ENCODE results near the gene THSD7A. TPM values are rescaled to one million over a fixed set of nuclear protein-coding genes. Genes with fewer than 3 reads are reported as not detected.

THSD7A gene
- total and polyA plus RNA-seq, 7 donors, result 0.06 to 1.4 (median 0.21) TPM

DNA sequence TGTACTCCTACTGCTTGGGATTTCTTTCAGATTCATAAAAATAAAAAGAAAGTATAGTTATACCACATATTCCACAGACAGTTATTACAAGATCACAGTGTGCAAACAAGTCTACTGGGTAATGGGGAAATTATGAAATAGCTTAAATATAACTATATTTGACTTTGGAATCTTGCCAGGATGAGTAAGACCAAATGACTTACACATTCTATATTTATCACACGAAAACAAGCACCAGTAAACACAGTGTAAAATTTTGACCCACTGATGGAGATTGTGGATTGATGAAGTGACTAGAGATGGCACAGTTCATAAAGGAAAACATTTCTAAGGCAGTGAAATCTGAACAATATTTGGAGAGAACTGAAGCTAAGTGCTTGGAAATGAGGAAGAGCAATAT, 339.7 kb downstream of the THSD7A start:
- TF ChIP-seq, protein P1, sequence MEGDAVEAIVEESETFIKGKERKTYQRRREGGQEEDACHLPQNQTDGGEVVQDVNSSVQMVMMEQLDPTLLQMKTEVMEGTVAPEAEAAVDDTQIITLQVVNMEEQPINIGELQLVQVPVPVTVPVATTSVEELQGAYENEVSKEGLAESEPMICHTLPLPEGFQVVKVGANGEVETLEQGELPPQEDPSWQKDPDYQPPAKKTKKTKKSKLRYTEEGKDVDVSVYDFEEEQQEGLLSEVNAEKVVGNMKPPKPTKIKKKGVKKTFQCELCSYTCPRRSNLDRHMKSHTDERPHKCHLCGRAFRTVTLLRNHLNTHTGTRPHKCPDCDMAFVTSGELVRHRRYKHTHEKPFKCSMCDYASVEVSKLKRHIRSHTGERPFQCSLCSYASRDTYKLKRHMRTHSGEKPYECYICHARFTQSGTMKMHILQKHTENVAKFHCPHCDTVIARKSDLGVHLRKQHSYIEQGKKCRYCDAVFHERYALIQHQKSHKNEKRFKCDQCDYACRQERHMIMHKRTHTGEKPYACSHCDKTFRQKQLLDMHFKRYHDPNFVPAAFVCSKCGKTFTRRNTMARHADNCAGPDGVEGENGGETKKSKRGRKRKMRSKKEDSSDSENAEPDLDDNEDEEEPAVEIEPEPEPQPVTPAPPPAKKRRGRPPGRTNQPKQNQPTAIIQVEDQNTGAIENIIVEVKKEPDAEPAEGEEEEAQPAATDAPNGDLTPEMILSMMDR (IDR thresholded peaks at IDR 0.05), result no peak
- Histone ChIP-seq H3K4me3 (no peak overlapping the region), H3K9me3 (no peaks in the 10 kb centered on the region), H3K4me1 (no peaks in the 10 kb centered on the region), H3K36me3 (ENCODE audit: insufficient read depth in 1 of 2, low read depth in 1 of 2) (no peaks in the 10 kb centered on the region), H3K27ac (no peak overlapping the region), H3K27me3 (ENCODE audit: insufficient read depth in 3 of 3, low read length in 2 of 3) (no peaks in the 10 kb centered on the region)
- 50 to 61% (median 51%) methylated on average over 1 of the region's 1 CpG for WGBS, 3 donors
- intact Hi-C loops (cut with DNase I), result no loop called here
- ATAC-seq (no peak), DNase-seq (no peak)

DNA sequence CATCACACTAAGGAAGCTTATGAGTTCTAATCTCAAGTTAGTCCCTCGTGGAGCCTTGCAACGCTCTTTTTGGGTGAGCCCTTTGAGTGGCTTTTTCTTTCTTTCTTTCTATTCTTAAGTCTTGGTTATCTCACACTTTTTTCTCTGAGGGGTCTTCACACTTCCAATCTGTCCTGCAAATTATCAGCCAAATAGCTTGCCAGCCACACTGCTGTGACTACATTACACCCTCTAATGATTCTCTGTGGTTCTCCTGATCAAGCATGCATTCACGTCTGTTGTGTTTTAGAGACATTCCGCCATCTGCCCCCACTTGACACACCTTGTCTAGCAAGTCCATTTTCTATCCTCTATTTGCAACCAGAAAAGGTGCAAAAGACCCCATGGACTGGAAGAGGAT, 340.2 kb downstream of the THSD7A start:
- DNase-seq, result no peak
- no peak for ATAC-seq
- Histone ChIP-seq H3K36me3 (ENCODE audit: insufficient read depth in 1 of 2, low read depth in 1 of 2) (no peaks in the 10 kb centered on the region), H3K9me3 (no peaks in the 10 kb centered on the region), H3K27ac (no peak overlapping the region), H3K4me3 (no peak overlapping the region), H3K4me1 (no peaks in the 10 kb centered on the region), H3K27me3 (ENCODE audit: insufficient read depth in 3 of 3, low read length in 2 of 3) (no peaks in the 10 kb centered on the region)
- TF ChIP-seq, protein P1 (IDR thresholded peaks at IDR 0.05), result no peak
- 82 to 87% (median 86%) methylated on average over 4 of the region's 4 CpGs for WGBS, 3 donors
- intact Hi-C loops (cut with DNase I), result no loop called here

DNA sequence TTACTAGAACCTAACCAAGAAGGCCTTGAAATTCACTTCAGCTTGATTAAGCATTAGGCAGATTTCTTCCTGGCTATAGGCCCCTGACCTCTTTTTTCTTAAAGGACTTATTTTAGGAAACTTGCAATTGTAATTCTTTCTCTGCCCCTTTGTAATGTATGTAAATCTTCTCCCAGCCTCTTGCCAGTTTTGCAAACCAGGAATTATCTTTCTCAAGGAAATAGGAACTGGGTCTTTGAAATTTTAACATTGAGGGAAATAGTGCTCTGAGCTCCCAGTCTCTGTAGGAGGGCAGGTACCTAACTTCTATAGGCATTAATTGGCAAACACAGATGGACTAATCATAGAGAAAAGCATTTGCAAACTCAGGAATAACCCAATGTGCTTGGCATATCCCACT, 342.7 kb downstream of the THSD7A start:
- H3K27me3 ChIP-seq (ENCODE audit: insufficient read depth in 3 of 3, low read length in 2 of 3), result no peaks in the 10 kb centered on the region
- no peak overlapping the region for H3K4me3 ChIP-seq
- no peak for ATAC-seq
- intact Hi-C loops (cut with DNase I), result no loop called here
- no peaks in the 10 kb centered on the region for H3K4me1 ChIP-seq
- DNase-seq, result no peak
- TF ChIP-seq, protein P1 (IDR thresholded peaks at IDR 0.05), result no peak
- no peaks in the 10 kb centered on the region for H3K36me3 ChIP-seq (ENCODE audit: insufficient read depth in 1 of 2, low read depth in 1 of 2)
- H3K9me3 ChIP-seq, result no peaks in the 10 kb centered on the region
- H3K27ac ChIP-seq, result no peak overlapping the region

DNA sequence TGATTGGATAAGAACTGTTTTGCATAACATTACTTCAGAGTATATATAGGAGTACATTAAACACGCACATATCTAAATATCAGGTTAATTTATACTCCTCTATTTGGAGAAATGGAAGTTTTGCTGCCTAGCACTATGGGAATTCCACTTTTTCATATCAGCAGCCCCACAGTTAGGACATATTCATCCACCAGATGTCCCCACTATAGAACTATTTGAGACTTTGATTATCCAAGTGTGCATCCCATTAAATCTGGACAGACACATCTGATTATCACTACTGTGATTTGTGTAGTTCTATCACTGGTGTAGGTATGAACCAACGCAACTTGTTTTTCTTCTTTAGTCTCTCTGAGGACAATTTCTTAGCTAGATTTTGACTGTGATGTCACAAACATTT, 345.7 kb downstream of the THSD7A start:
- Histone ChIP-seq H3K9me3 (no peaks in the 10 kb centered on the region), H3K36me3 (ENCODE audit: insufficient read depth in 1 of 2, low read depth in 1 of 2) (no peaks in the 10 kb centered on the region), H3K27ac (no peak overlapping the region), H3K27me3 (ENCODE audit: insufficient read depth in 3 of 3, low read length in 2 of 3) (no peaks in the 10 kb centered on the region), H3K4me3 (no peak overlapping the region), H3K4me1 (no peaks in the 10 kb centered on the region)
- ATAC-seq, result no peak
- 65 to 81% (median 67%) methylated on average over 2 of the region's 2 CpGs for WGBS, 3 donors
- no peak for DNase-seq
- intact Hi-C loops (cut with DNase I), result no loop called here
- TF ChIP-seq, protein P1 (IDR thresholded peaks at IDR 0.05), result no peak

- Histone ChIP-seq H3K27ac (no peak overlapping the region), H3K9me3 (no peaks in the 10 kb centered on the region), H3K36me3 (ENCODE audit: insufficient read depth in 1 of 2, low read depth in 1 of 2) (no peaks in the 10 kb centered on the region), H3K27me3 (ENCODE audit: insufficient read depth in 3 of 3, low read length in 2 of 3) (no peaks in the 10 kb centered on the region), H3K4me3 (no peak overlapping the region), H3K4me1 (no peaks in the 10 kb centered on the region)
- no peak for DNase-seq
- intact Hi-C loops (cut with DNase I), result no loop called here
- ATAC-seq, result no peak
- TF ChIP-seq, protein P1 (IDR thresholded peaks at IDR 0.05), result no peak
These were observed 346.4 kb downstream of the THSD7A start for GRCh38 chr7:11485636-11486035.

Measured in psoas muscle (tissue), 8 donors.